GM19238 (cell line): ENCODE measurements around the gene CPA4.

Experiments used
- DNase-seq: peaks from one replicate; pipeline ENCODE4 v3.0.0; 2011; ENCODE audit warnings: low spot score; ENCODE audit not compliant: insufficient read length

CPA4 gene

DNA sequence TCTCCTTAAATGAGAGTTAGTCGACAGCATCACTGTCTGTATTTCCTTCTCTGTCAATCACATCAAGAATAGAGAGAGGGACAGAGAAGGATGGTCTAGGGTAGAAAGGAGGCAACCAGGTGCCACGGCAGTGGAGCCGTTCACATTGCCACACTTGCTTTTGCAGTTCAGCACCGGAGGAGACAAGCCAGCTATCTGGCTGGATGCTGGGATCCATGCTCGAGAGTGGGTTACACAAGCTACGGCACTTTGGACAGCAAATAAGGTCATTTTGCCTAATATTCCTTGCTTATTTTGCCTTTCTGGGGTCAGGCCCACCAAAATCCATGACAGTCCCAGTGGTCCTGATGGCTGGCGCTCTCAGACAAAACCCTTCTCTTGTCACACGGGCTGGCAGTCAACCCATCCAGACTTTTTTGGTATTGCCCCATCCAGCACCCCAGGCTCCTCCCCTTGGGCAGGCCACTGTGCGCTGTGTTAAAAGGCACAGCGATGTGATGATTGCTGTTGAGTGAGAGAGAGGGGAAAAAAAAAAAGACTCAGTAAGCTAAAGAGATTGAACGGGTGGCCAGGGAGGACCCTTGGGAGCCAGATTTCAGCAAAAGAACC, 17.9 kb upstream of the CPA4 start:
- DNase-seq, result no peak

- DNase-seq, result no peak
Measured at GRCh38 chr7:130275826-130276297, 17.1 kb upstream of the CPA4 start.

- DNase-seq, result no peak
Measured at GRCh38 chr7:130276796-130277762, 15.9 kb upstream of the CPA4 start.

GRCh38 chr7:130277763-130278643, 15.0 kb upstream of the CPA4 start:
- DNase-seq, result no peak

- DNase-seq, result no peak
Measured at GRCh38 chr7:130278860-130279259, 14.1 kb upstream of the CPA4 start.

GRCh38 chr7:130279286-130279685, 13.7 kb upstream of the CPA4 start:
- no peak for DNase-seq

GRCh38 chr7:130279906-130280305, 13.1 kb upstream of the CPA4 start:
- no peak for DNase-seq

GRCh38 chr7:130281260-130281659, 11.7 kb upstream of the CPA4 start:
- no peak for DNase-seq

DNA sequence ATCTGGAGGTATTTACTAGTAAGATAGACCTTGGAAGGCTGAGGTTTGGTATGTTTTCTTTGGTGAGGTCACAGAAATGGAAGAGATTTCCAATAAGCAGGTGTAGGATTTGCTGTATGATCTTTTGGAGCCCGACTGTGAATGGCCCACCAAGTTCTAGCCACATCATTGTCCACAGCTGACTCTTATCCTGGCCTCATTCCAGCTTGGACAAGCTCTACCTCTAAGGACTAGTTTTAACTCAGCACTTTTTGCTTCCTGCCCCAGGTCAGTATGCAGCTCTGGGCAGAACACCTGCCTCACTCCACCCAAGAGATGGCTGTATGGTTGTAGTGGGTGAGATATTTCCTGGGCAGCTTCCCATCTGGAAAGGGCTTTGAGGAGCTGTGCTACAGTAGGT, 6.1 kb upstream of the CPA4 start:
- no peak for DNase-seq

GRCh38 chr7:130288168-130288567, 4.8 kb upstream of the CPA4 start:
- DNase-seq, result no peak

GRCh38 chr7:130288829-130289228, 4.1 kb upstream of the CPA4 start:
- no peak for DNase-seq

GRCh38 chr7:130289478-130289877, 3.5 kb upstream of the CPA4 start:
- DNase-seq, result no peak

- DNase-seq, result no peak
Measured at GRCh38 chr7:130290745-130291144, 2.2 kb upstream of the CPA4 start.

GRCh38 chr7:130293521-130293920, 560 bp downstream of the CPA4 start:
- no peak for DNase-seq

DNA sequence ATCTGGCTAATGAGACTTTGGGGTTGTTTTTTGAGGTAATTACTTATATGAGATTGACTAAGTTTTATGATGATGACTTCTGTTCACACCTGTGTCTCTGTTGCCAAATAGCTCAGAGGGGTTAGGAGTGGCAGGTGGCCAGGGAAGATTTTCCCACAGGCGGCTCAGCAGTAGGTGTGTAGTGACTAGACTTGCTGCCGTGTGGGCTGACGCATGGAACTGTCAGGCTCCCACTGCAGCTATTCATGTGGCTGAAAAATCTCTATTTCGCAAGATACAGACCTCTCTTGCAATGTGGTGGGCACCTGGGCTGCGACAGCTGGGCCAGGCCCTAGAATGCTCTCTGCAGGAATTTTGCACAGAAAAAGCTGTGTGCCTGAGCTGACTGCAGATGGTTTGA, 1.4 kb downstream of the CPA4 start:
- DNase-seq, result no peak

- DNase-seq, result no peak
Measured at GRCh38 chr7:130296221-130296951, 3.4 kb downstream of the CPA4 start.

- DNase-seq, result no peak
Measured at GRCh38 chr7:130297628-130298543, 4.9 kb downstream of the CPA4 start.

DNA sequence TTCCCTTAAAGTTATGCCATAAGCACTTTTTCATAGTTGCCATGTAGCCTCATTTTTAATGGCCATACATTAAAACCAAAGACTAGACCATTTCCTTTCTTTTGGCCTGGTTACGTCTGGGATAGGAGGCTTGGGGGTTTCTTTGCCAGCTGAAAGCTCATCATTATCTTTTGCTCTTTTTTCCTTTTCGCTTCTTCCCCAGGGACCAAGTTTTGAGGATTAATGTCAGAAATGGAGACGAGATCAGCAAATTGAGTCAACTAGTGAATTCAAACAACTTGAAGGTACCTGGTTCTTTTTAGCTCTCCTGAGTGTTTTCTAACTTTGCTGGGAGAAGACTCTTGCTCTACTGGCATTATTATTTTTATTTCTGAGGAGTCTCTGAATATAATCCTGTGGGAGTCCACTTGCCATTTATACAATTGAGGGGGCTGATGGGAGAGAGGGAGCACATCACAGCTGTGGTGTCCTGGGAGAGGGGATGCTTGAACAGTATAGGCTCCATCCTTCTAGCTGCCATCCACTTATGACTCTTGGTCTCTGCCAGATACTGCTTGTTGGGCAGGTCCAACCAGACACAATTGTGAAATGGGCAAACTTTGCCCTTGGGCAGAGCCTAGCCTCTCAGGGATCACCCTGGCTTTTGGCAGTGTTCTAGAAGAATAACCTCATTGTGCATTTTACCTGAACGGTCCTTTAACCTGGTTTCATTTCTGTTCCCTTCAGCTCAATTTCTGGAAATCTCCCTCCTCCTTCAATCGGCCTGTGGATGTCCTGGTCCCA, 5.8 kb downstream of the CPA4 start:
- no peak for DNase-seq

GRCh38 chr7:130299866-130300265, 6.9 kb downstream of the CPA4 start:
- no peak for DNase-seq
